Kidney epithelial cell (primary cell): ENCODE measurements around the gene NOTCH1. TPM values are rescaled to one million over a fixed set of nuclear protein-coding genes. Genes with fewer than 3 reads are reported as not detected.

Source experiments
- DNase-seq: peaks from one replicate; pipeline ENCODE4 v3.0.0-alpha.2; 2010; ENCODE audit warnings: low read depth
- H3K27me3 ChIP-seq: 2 replicates; pipeline ENCODE4 v1.6.0; 2011; ENCODE audit warnings: low read length; ENCODE audit not compliant: control insufficient read depth, insufficient read depth
- H3K36me3 ChIP-seq: 2 replicates; pipeline ENCODE4 v1.5.1; 2011; ENCODE audit warnings: low read length; ENCODE audit not compliant: control insufficient read depth, insufficient read depth
- H3K4me3 ChIP-seq: 2 replicates; pipeline ENCODE4 v1.5.1; 2011; ENCODE audit warnings: low read depth, mild to moderate bottlenecking, control low read depth, low read length
- CTCF ChIP-seq: IDR thresholded peaks from 2 replicates; pipeline ENCODE4 v1.5.1; 2011; ENCODE audit warnings: mild to moderate bottlenecking, moderate library complexity, low read length, control low read depth, inconsistent platforms; ENCODE audit not compliant: insufficient read depth, poor library complexity, severe bottlenecking
- total RNA-seq: library from RNA; depleted of rRNA; stranded (reverse); fragments of >200 nt; gene quantifications from 2 replicates; pipeline ENCODE4 v1.2.3, GENCODE V29; 2015

NOTCH1 gene
- total RNA-seq, 1 donor from 2014 or later: 40.9 TPM

GRCh38 chr9:136470356-136470755 lies 75.5 kb downstream of the NOTCH1 start:
- Histone ChIP-seq H3K4me3 (no peak overlapping the region), H3K27me3 (no peaks in the 10 kb centered on the region), H3K36me3 (peaks cover 9% of the 10 kb centered on the region)
- TF ChIP-seq CTCF: no peak
- DNase-seq: no peak

GRCh38 chr9:136467766-136468165 lies 78.1 kb downstream of the NOTCH1 start:
- H3K27me3 ChIP-seq: no peaks in the 10 kb centered on the region
- no peak overlapping the region for H3K4me3 ChIP-seq
- H3K36me3 ChIP-seq: peaks cover 9% of the 10 kb centered on the region
- DNase-seq: no peak
- no peak for TF ChIP-seq CTCF

GRCh38 chr9:136466155-136466541 lies 79.7 kb downstream of the NOTCH1 start:
- Histone ChIP-seq H3K4me3 (no peak overlapping the region), H3K36me3 (peaks cover 9% of the 10 kb centered on the region), H3K27me3 (no peaks in the 10 kb centered on the region)
- DNase-seq: no peak
- no peak for TF ChIP-seq CTCF

- no peak for TF ChIP-seq CTCF
- H3K27me3 ChIP-seq: no peaks in the 10 kb centered on the region
- no peak overlapping the region for H3K4me3 ChIP-seq
- DNase-seq: no peak
- peaks cover 8% of the 10 kb centered on the region for H3K36me3 ChIP-seq
Observed at GRCh38 chr9:136465500-136466154, 80.2 kb downstream of the NOTCH1 start.

GRCh38 chr9:136464241-136464640 lies 81.6 kb downstream of the NOTCH1 start:
- peaks cover 6% of the 10 kb centered on the region for H3K36me3 ChIP-seq
- no peak overlapping the region for H3K4me3 ChIP-seq
- no peaks in the 10 kb centered on the region for H3K27me3 ChIP-seq
- no peak for DNase-seq
- no peak for TF ChIP-seq CTCF

- peaks cover 6% of the 10 kb centered on the region for H3K36me3 ChIP-seq
- H3K4me3 ChIP-seq: no peak overlapping the region
- no peaks in the 10 kb centered on the region for H3K27me3 ChIP-seq
- DNase-seq: no peak
- no peak for TF ChIP-seq CTCF
Observed at GRCh38 chr9:136463578-136463977, 82.3 kb downstream of the NOTCH1 start.
